ENCODE data around the gene MDM1.

The MDM1 gene

DNA sequence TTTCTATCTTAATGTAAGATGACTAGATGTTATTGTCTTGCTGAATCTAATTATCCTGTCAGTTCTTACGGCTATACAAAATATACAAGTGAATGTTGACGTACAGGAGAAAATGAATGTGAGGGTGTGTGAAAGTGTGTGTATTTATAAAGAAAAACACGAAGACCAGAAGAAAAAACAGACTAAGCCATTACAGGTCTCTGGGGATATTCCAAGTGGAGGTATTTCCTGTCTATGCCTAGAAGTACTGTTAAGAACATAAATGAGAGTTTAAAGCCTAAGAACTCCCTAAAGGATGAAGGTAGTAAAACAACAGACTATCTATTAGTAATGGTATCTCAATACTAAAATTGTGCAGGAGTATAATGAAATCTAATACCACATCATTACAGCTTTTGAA, 7.6 kb downstream of the MDM1 start:
- Histone ChIP-seq H3K27me3 (ENCODE audit: insufficient read depth, poor library complexity, severe bottlenecking) (no peaks in the 10 kb centered on the region), H3K4me3 (ENCODE audit: severe bottlenecking) (no peak overlapping the region), H3K36me3 (ENCODE audit: low read depth) (peaks cover 22% of the 10 kb centered on the region), H3K27ac (ENCODE audit: poor library complexity, severe bottlenecking) (no peak overlapping the region), H3K4me1 (ENCODE audit: insufficient read depth, poor library complexity, severe bottlenecking) (no peaks in the 10 kb centered on the region), H3K9me3 (ENCODE audit: severe bottlenecking) (no peaks in the 10 kb centered on the region)
- TF ChIP-seq, protein P1, sequence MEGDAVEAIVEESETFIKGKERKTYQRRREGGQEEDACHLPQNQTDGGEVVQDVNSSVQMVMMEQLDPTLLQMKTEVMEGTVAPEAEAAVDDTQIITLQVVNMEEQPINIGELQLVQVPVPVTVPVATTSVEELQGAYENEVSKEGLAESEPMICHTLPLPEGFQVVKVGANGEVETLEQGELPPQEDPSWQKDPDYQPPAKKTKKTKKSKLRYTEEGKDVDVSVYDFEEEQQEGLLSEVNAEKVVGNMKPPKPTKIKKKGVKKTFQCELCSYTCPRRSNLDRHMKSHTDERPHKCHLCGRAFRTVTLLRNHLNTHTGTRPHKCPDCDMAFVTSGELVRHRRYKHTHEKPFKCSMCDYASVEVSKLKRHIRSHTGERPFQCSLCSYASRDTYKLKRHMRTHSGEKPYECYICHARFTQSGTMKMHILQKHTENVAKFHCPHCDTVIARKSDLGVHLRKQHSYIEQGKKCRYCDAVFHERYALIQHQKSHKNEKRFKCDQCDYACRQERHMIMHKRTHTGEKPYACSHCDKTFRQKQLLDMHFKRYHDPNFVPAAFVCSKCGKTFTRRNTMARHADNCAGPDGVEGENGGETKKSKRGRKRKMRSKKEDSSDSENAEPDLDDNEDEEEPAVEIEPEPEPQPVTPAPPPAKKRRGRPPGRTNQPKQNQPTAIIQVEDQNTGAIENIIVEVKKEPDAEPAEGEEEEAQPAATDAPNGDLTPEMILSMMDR (IDR thresholded peaks at IDR 0.05; ENCODE audit: poor library complexity, severe bottlenecking): no peak
- ATAC-seq (ENCODE audit: low read depth) (no peak), DNase-seq (ENCODE audit: low spot score) (no peak)

DNA sequence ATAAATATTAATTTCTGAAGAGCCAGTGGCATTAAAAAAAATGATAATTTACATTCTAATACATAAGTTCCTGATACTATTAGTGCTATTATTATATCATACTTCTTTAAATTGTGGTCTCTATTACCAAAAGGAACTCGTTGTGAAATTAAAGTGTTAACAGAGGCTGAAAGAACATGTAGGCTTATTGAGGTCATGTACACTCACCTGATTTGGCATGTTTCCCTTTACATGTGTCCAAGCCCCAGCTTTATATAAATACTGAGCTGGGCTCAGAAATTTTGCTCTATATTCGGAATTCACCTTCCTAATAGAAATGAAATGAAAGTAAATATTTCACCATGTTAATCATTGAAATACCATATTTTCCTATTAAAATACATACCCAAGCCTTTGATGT, 11.0 kb downstream of the MDM1 start:
- Histone ChIP-seq H3K4me1 (ENCODE audit: insufficient read depth, poor library complexity, severe bottlenecking) (no peaks in the 10 kb centered on the region), H3K9me3 (ENCODE audit: severe bottlenecking) (no peaks in the 10 kb centered on the region), H3K27ac (ENCODE audit: poor library complexity, severe bottlenecking) (no peak overlapping the region), H3K36me3 (ENCODE audit: low read depth) (peaks cover 22% of the 10 kb centered on the region), H3K27me3 (ENCODE audit: insufficient read depth, poor library complexity, severe bottlenecking) (no peaks in the 10 kb centered on the region), H3K4me3 (ENCODE audit: severe bottlenecking) (no peak overlapping the region)
- TF ChIP-seq, protein P1 (IDR thresholded peaks at IDR 0.05; ENCODE audit: poor library complexity, severe bottlenecking): no peak
- no peak for ATAC-seq (ENCODE audit: low read depth)
- no peak for DNase-seq (ENCODE audit: low spot score)

DNA sequence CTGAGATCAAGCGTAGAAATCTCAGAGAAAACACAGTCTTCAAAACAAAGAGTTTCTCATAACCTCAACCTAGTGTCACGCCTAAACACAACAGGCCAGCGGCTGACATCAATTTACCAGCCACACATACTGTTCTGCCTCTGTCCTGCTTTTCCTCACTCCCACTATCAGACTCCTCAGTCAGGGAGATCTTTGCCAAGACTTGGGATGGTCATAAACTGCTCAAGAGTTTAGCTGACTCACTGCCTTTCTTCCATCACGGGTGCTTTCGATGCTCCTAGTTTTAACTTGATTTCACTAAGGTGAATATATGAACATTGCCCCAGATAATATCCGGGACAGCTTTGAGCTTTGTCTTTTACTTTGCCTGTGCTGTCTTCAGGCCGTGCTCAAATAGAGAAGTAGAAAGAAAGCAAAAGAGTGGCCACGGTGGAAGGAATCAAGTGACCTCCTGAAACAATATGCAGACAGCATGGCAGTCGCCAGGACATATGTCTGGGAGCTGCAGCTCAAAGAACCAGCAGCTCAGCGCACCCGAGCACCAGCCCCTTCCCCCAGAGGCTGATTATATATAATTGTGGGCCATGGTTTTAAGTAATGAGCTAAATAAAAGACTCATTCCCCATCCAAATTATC, 12.1 kb downstream of the MDM1 start:
- TF ChIP-seq, protein P1 (IDR thresholded peaks at IDR 0.05; ENCODE audit: poor library complexity, severe bottlenecking): no peak
- Histone ChIP-seq H3K27me3 (ENCODE audit: insufficient read depth, poor library complexity, severe bottlenecking) (no peaks in the 10 kb centered on the region), H3K27ac (ENCODE audit: poor library complexity, severe bottlenecking) (no peak overlapping the region), H3K4me3 (ENCODE audit: severe bottlenecking) (no peak overlapping the region), H3K4me1 (ENCODE audit: insufficient read depth, poor library complexity, severe bottlenecking) (no peaks in the 10 kb centered on the region), H3K36me3 (ENCODE audit: low read depth) (peaks cover 21% of the 10 kb centered on the region), H3K9me3 (ENCODE audit: severe bottlenecking) (no peaks in the 10 kb centered on the region)
- no peak for ATAC-seq (ENCODE audit: low read depth)
- no peak for DNase-seq (ENCODE audit: low spot score)

GRCh38 chr12:68317047-68317667, 15.0 kb downstream of the MDM1 start:
- TF ChIP-seq, protein P1 (IDR thresholded peaks at IDR 0.05; ENCODE audit: poor library complexity, severe bottlenecking): peak; percentile 78
- DNase-seq (ENCODE audit: low spot score): no peak

GRCh38 chr12:68310370-68310769, 21.8 kb downstream of the MDM1 start:
- TF ChIP-seq, protein P1 (IDR thresholded peaks at IDR 0.05; ENCODE audit: poor library complexity, severe bottlenecking): no peak

More at GRCh38 chr12:68317047-68317667, 15.0 kb downstream of the MDM1 start:
- no peaks in the 10 kb centered on the region for H3K4me1 ChIP-seq (ENCODE audit: insufficient read depth, poor library complexity, severe bottlenecking)
- no peaks in the 10 kb centered on the region for H3K9me3 ChIP-seq (ENCODE audit: severe bottlenecking)
- ATAC-seq (ENCODE audit: low read depth): no peak
- H3K36me3 ChIP-seq (ENCODE audit: low read depth): peaks cover 18% of the 10 kb centered on the region; the same call in 1 of the 2 replicates
- H3K27ac ChIP-seq (ENCODE audit: poor library complexity, severe bottlenecking): no peak overlapping the region
- H3K4me3 ChIP-seq (ENCODE audit: severe bottlenecking): no peak overlapping the region
- H3K27me3 ChIP-seq (ENCODE audit: insufficient read depth, poor library complexity, severe bottlenecking): no peaks in the 10 kb centered on the region

More at GRCh38 chr12:68310370-68310769, 21.8 kb downstream of the MDM1 start:
- Histone ChIP-seq H3K9me3 (ENCODE audit: severe bottlenecking) (no peaks in the 10 kb centered on the region), H3K27ac (ENCODE audit: poor library complexity, severe bottlenecking) (peak overlapping the region; percentile 16), H3K36me3 (ENCODE audit: low read depth) (peaks cover 39% of the 10 kb centered on the region), H3K4me1 (ENCODE audit: insufficient read depth, poor library complexity, severe bottlenecking) (peaks cover 9% of the 10 kb centered on the region), H3K27me3 (ENCODE audit: insufficient read depth, poor library complexity, severe bottlenecking) (no peaks in the 10 kb centered on the region), H3K4me3 (ENCODE audit: severe bottlenecking) (no peak overlapping the region)
- peak; percentile 95 for ATAC-seq (ENCODE audit: low read depth)
- no peak for DNase-seq (ENCODE audit: low spot score)
